ENCODE data around the gene PIGQ.

GRCh38 chr16:553601-554296, 16.0 kb upstream of the PIGQ start:
- TF ChIP-seq CTCF (IDR thresholded peaks at IDR 0.05), result no peak
- TF ChIP-seq POLR2A (IDR thresholded peaks at IDR 0.05), result no peak

All from testis (tissue), 2 donors.